Measurements from ENCODE around the gene SELENOS.

SELENOS gene

GRCh38 chr15:101276501-101277037 is 716 bp downstream of the SELENOS start:
- DNase-seq = no peak

- no peak for DNase-seq
Measured at GRCh38 chr15:101275018-101275417, 2.3 kb downstream of the SELENOS start.

GRCh38 chr15:101273534-101273933 is 3.8 kb downstream of the SELENOS start:
- no peak for DNase-seq

GRCh38 chr15:101272584-101272983 is 4.7 kb downstream of the SELENOS start:
- no peak for DNase-seq

GRCh38 chr15:101269479-101270223 is 7.6 kb downstream of the SELENOS start:
- no peak for DNase-seq

- no peak for DNase-seq
Measured at GRCh38 chr15:101267320-101268104, 9.8 kb downstream of the SELENOS start.

- no peak for DNase-seq
Measured at GRCh38 chr15:101266787-101267186, 10.5 kb downstream of the SELENOS start.

- DNase-seq = no peak
Measured at GRCh38 chr15:101266034-101266433, 11.3 kb downstream of the SELENOS start.

GRCh38 chr15:101264911-101265641 is 12.2 kb downstream of the SELENOS start:
- no peak for DNase-seq

GRCh38 chr15:101264011-101264410 is 13.3 kb downstream of the SELENOS start:
- DNase-seq = no peak

- no peak for DNase-seq
Measured at GRCh38 chr15:101262551-101262950, 14.7 kb downstream of the SELENOS start.

GRCh38 chr15:101258238-101259144 is 18.8 kb downstream of the SELENOS start:
- DNase-seq = peak; percentile 28

- DNase-seq = no peak
Measured at GRCh38 chr15:101256757-101257156, 20.5 kb downstream of the SELENOS start.

GRCh38 chr15:101255615-101256241 is 21.6 kb downstream of the SELENOS start:
- DNase-seq = no peak

- no peak for DNase-seq
Measured at GRCh38 chr15:101255051-101255395, 22.3 kb downstream of the SELENOS start.

- no peak for DNase-seq
Measured at GRCh38 chr15:101254157-101255050, 22.9 kb downstream of the SELENOS start.

- DNase-seq = no peak
Measured at GRCh38 chr15:101252836-101253235, 24.4 kb downstream of the SELENOS start.

GRCh38 chr15:101251830-101252820 is 25.2 kb downstream of the SELENOS start, which contains the start of gene CHSY1:
Gene CHSY1 (minus strand): TSS chr15:101252048. CDS start chr15:101251456, 592 bp downstream.
- DNase-seq = peak; percentile 76
